HG03060 (cell line): ENCODE measurements around the gene AGAP3.
"Not testable (repeated sequence)": the region's sequence is repeated elsewhere in the genome, so short reads cannot be mapped to it uniquely, and the experiment has no call there.

ENCODE experiments used
- ATAC-seq: cut with Tn5 transposase; IDR thresholded peaks from one replicate; pipeline ENCODE4 v1.9.1; 2021; ENCODE audit warnings: low read depth, moderate number of reproducible peaks; ENCODE audit not compliant: unreplicated experiment

Gene AGAP3

DNA sequence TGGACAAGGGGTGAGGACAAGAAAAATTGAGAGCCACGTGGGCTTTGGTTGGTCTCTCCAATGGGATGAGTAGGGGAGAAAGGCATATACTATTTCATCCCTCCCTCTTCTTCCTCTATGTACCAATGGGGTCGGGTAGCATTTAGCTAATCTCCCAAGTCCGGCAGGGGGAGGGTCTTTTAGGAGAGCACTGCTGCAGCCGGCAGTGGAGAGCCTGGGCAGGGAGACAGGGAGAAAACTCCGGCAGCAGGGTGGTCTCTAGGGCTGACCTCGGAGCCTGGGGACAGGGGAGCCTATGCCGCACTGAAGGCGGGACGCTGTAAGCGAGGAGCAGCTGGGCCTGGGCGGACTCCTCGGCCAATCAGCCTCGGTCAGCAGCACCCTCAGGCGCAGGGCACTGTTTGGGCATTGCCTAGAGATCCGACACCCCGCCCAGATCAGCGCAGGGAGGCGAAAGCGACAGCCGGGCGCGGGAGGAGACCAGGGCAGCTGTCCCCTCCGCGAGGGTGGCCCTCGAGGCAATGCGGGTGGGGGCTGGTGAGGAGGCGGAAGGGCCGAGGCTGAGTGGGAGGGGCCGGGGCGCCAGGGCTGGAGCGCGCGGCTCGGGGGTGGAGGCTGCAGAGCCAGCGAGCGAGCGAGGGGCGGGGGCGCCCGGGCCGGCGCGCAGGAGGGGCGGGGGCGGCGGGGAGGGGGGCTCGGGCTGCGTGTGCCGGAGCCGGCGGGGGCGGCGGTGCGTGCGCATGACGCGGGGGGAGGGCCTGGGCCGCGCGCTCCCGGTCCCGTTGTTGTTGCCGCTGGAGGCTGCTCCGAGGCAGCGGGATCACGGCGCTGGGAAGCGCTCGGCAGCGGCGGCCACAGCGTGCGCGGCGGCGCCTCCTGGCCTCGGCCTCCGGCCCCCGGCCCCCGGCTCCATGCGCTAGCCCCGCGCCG is at the start of gene AGAP3:
Gene AGAP3, plus strand, starts transcription at position 785 of the 930 bp plus-strand sequence. CDS start 267 bp downstream, outside the sequence.
- no peak for ATAC-seq

DNA sequence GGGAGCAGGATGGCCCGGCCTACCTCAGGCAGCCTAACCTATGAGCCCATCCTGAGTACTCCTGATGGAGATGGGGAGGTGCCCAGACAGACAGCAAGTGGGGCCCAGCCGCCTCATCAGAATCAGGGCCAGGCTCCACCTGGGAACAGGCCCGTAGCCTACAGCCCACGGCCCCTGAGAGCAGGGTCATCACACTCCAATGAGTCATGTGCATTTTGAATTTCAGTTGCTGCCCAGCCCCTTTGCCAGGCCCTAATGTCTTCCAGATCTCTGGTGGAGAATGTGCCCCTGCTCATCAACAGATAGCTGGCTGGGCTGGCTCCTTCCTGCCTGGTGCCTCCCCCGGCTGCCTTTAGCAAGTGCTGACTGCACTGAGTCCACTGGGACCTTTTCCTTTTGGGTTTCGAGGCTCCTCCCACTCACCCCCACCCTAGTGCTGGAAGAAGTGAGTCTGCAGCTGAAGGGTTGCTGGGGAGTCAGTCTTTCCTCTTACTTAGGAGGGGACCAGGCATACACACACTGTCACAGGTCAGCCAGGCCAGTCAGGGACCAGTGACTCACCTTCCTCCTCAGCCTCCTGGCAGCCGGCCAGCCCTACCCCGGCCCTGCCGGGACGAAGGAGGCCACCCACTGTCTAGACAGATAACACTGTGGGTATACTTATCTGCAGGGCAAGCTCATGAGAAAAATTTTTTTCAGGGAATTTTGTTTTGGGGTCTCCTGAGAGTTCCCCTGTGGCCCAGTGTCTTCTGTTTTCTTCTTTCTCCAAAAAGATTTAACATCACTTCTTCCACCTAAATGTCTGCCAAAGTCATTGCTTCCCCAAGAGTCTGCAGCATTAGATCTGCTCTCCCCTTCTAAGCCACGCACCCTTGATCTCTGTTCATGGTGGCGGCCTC is 47.1 kb upstream of the AGAP3 start:
- no peak for ATAC-seq

DNA sequence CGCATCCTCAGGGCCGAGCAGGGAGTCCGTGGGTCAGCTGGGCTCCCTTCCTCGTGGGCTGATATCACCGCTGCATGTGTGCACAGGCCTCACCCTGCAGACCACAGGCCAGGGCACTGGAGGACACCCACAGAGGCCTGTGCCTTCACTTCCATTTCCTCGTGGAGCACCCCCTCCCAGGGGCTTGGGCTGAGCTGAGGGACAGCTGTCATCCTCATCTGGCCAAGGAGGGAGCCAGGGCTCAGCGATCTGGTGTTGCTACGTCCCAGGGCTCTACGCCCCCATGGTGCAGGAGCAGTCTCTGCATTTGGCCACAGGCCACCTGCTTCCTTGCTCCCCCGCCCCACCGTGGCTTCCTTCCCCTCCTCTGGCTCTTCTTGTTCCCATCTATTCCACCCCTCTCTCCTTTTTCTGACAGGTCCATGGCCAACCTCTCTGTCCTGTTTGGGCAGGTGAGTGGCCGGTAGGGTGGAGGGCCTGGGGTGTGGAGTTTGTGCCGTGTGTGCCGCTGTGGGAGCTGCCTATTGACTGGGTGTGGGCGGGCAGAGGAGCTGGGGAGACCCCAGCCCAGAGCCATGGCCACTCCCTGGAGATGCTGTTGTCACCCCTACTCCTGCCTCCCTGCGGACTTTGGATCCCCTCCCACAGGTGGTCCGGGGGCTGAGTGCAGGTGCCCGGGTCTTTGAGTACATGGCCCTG is 46.3 kb upstream of the AGAP3 start:
- ATAC-seq = no peak

DNA sequence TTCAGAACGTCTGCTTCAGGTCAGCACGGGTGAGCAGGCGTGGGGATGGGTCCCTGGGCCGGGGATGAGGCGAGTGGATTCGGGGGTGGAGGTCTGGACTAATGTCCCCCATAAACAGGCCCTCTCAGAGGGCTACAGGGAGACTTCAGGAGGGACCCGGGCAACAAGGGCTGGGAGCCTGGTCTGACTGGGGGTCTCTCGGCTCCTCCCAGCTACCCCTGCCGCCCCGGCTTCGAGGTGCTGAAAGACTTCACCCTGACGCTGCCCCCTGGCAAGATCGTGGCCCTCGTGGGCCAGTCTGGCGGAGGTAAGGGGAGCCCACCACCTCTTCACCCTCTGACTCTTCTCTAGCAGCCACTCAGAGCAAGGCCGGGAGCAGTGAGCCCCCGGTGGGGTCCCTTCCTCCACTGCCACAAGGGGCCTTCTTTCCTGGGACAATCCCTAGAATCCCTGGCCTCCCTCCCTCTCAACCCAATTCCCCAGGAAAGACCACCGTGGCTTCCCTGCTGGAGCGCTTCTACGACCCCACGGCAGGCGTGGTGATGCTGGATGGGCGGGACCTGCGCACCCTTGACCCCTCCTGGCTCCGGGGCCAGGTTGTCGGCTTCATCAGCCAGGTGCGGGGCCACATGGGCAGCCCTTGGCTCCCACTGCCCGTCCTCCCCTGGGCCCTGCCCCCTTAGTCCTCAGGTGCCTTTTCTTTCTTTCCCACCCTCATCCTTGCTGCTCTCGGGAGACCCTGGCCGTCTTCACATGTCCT is 45.5 kb upstream of the AGAP3 start:
- no peak for ATAC-seq

DNA sequence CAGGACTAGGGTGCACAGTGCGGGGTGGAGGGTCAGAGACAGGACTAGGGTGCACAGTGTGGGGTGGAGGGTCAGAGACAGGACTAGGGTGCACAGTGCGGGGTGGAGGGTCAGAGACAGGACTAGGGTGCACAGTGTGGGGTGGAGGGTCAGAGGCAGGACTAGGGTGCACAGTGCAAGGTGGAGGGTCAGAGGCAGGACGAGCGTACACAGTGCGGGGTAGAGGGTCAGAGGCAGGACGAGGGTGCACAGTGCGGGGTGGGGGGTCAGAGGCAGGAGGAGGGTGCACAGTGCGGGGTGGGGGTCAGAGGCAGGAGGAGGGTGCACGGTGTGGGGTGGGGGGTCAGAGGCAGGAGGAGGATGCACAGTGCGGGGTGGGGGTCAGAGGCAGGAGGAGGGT is 42.8 kb upstream of the AGAP3 start:
- not testable (repeated sequence) for ATAC-seq

DNA sequence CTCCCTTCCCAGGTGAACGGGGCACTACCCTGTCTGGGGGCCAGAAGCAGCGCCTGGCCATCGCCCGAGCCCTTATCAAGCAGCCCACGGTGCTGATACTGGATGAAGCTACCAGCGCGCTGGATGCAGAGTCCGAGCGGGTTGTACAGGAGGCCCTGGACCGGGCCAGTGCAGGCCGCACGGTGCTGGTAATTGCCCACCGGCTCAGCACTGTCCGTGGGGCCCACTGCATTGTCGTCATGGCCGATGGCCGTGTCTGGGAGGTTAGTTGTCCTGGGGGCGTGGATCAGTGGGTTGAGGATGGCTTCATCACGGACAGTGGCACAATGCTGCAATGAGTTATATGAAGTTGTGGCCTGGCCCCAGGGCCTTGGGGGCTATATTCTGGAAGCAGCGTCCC is 42.3 kb upstream of the AGAP3 start:
- no peak for ATAC-seq

DNA sequence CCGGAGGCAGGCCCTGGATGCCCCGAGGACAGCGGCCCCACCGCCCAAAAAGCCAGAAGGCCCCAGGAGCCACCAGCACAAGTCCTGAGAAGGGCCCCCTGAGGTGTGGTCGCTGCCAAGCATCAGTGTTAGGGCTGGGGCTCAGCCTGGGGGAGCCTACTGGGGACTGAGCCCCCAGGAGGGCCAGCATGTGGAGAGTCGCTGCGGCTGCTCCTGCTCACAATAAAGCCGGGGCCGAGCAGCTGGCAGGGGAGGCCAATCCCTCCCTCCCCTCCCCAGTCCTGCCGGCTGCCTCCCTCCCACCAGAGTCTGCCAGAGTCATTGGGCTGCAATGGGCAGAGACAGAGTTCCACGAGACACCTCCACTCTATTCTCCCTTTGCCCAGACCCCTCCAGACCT is 41.0 kb upstream of the AGAP3 start:
- no peak for ATAC-seq

DNA sequence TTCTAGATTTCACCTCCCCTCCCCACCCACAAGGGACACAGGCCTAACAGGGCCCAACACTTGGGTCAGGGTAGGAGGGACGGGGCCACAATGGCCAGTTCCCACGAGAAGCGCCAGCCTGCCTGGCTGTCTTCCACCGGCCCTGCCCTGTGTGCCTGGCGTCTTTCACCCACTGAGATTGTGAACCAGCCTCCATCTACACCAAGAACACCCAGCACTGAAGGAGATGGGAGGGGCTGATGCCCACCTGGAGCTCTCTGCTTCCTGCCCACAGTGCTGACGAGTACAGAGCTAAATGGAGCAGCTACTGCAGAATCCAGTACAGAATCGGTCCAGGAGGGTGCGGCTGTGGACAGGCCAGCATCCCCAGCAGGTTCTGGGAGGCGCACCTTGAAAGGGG is 40.3 kb upstream of the AGAP3 start:
- ATAC-seq = no peak

DNA sequence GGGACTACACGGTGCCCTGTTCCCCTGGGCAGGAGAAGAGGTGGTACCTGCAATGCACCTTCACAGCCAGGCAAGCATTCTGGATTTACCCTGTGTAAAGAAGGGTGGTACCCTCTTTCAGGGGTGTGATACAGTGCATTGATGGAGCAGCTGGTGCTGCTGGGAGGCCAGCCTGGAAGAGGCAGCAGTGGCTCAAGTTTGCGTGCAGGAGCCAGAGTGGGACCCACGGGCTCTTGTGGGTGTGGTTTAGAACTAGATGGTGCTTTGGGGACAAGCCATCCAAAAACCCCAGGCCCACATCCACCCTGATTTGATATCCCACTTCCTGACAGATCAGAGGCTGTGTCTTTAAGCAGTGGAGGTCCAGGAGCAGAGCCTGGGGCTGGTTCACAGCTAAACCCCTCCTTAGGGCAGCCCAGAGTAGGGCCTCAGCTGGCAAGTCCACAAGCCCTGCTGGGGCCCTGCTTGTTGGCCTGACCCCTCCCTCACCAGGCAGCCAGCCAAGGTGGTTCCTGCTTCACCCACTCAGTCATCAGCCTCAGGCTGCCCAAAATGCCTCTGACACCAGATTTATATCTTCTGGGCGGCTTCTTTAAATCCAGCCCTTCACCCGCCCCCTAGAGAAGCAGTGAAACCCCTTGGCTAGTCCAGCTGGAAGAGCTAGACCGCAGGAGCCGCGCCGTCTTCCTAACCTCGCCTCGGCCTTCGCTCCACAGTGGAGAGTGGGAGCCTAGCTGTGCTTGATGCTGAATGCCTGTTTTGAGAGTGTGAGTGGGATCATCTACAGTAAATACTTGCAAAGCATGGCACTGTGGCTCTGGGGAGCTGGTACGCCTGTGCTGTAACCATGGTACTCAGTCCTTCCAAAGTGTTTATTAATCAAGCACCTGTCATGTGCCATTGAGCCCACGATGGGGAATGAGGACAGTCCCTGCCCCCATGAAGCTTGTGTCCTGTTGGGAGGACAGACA is 39.4 kb upstream of the AGAP3 start:
- ATAC-seq = no peak

DNA sequence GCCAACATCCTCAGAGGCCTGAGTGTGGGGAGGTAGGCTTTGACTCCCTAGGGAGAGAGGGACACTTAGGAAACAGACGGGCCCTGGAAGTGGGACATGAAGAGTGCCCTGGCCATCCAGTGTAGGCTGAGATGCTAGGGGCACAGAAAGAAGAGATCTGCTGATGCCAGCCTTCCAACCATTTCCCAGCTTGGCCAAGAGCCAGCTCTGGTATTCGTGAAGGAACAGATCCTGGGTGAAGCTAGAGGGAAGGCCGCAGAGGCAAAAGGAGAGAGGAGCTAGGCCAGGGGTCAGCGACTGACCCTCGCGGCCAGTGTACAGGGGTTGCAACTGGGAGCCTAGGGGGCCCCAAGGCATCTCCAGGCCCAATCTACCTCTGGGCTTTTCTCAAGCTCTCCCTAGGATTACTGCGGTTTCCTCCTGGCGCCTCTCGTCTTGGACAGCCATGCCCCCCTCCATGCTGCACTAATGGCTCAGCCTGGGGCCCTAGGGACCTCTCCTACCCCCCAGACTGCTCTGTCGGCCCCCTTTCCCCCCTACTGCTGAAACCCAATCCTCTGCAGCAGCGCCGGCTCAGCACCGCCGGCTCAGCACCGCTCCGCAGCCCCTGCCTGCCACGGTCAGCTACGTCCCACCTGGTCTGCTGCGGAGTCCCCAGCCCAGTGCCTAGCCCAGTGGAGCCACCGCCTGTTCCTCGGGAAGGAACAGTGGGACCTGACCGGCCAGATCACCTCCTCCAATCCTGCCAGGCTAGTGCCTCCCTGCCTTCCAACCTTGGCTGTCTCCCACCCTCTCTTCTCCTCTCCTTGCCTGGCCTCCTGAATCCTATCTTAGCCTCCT is 38.1 kb upstream of the AGAP3 start, which contains the start of gene ASIC3:
Gene ASIC3, plus strand, starts transcription at position 556 of the 840 bp plus-strand sequence. CDS start 355 bp downstream, outside the sequence.
- no peak for ATAC-seq

DNA sequence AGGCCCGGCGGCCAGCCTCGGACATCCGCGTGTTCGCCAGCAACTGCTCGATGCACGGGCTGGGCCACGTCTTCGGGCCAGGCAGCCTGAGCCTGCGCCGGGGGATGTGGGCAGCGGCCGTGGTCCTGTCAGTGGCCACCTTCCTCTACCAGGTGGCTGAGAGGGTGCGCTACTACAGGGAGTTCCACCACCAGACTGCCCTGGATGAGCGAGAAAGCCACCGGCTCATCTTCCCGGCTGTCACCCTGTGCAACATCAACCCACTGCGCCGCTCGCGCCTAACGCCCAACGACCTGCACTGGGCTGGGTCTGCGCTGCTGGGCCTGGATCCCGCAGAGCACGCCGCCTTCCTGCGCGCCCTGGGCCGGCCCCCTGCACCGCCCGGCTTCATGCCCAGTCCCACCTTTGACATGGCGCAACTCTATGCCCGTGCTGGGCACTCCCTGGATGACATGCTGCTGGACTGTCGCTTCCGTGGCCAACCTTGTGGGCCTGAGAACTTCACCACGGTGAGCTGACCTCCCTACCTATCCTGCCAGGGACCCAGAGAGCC is 37.3 kb upstream of the AGAP3 start:
- ATAC-seq = no peak

DNA sequence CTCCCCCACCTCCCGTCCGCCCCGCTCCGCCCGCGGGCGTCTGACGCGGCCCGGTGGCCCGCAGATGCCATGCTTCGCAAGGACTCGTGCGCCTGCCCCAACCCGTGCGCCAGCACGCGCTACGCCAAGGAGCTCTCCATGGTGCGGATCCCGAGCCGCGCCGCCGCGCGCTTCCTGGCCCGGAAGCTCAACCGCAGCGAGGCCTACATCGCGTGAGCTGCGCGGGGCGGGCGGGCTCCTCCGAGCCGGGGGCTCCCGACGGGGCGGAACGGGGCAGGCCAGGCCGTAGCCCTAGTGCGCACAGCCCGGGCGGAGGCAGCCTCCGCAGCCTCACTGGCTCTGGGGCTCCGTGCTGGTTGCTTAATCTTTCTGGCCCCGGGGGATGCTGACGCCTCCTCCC is 35.2 kb upstream of the AGAP3 start:
- ATAC-seq = no peak

DNA sequence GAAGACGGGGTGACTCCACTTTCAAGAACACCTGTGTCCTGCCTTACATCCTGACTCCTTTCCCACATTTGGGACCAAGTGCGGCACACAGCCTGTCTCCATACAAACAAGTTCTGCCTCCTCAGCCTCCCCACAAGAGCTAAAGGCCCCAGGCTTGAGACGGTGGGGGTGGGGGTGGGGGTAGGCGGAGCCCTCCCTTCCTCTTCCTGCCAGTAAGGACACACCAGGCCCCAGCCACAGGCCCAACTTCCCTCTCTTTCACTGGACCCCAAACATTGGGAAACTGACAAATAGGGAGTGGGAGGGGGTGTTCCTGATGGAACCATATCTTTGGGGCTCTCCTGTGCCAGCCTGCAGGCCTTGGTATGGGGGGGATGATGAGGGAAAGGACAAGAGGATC is 33.2 kb upstream of the AGAP3 start:
- no peak for ATAC-seq

DNA sequence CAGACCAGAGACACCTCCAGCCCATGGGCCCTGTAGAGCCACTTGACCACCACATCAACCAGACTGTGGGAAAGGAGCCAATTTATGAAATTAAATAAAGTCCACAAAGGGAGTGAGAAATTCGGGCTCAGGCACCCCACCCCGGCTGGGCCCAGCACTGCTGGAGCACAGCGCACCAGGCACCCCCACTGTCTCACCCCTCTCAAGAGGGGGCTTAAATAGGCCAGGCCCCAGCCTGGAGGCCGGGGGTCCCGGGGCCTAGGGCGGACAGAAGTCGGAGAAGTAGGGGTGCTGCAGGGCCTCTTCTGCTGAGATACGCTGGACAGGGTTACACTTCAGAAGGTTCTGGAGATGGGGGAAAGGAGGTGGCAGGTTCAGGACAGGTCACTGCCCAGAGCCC is 32.5 kb upstream of the AGAP3 start:
- ATAC-seq = no peak

DNA sequence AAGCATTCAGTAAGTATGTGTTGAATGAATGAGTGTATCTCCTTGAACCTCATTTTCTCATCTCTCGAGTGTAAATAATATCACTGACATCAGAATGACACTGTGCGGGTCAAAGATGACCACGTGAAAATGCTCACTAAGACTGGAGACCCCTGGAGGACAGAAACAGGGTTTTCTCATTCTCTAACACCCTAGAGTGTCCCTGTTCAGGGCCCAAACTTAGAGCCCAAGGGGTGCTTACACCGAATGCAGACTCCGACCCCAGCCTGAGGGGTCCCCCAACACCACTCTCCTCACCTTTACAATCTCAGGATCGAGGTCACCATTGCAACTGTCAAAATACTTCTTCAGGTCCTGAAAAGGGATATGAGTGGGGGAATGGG is 30.0 kb upstream of the AGAP3 start:
- ATAC-seq = no peak

DNA sequence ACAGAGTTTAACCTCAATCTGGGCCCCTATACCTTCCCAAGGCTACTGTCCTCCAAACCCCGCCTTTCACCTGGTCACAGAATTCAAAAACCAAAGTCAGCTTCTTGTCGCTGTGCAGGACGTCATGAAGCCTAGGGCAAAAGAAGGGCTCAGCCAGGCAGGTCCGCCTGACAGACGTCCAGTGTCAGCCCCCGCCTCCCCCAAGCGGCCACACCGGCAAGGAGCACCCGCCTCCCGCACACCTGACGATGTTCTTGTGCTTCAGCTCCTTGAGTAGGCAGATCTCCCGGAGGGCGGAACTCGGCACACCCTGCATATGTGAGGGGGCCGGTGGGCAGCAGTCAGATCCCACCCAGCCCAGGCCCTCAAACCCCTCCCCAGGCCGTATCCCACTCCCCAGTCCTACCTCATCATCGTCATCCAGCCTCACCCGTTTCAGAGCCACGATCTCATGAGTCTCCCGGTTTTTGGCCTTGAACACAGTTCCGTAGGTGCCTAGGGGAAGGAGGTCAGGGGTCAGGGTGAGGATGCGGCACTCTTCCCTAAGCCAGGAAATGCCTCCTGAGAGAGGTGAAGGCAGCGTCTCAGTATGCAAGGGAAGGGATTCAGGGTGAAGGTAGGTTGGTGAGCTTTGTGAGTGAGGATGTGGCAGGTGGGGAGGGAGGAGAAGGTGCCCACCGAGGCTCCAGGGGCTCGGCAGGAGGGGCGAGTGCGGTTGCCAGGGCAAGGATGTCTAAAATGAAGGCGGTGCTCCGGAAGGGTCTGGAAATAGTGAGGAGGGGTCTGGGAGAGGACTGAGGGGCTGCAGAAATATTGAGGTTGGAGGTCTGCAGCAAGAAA is 29.4 kb upstream of the AGAP3 start:
- ATAC-seq = no peak

DNA sequence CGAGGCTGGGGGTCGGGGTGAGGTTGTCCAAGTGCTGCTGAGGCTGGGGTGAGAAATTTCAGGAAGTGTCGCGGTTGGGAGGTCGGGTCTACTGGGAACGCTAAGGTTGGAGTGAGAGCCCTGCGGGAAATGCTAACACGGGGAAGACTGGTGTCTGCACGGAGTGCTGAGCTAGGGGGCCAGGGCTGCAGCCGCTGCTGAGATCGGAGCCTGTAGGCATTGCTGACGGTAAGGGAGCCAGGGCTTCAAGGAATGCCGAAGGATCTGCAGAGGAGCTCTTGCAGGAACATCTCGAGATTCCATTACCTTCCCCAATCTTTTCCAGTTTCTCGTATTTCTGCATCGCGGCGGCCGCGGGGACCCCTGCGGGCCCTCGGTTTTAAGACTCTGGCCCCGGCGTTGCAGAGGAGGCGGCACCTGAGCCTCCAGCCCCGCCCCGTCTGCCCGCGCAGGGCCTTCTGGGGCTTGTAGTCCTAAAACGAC is 28.7 kb upstream of the AGAP3 start, which contains the start of gene CDK5:
Gene CDK5, minus strand, starts transcription at position 392 of the 483 bp plus-strand sequence. Its CDS starts 49 bp downstream, at position 343.
- ATAC-seq = peak; percentile 17
